Left renal pelvis (tissue), 4 donors: Measurements from ENCODE around the gene RNF212. TPM values are rescaled to one million over a fixed set of nuclear protein-coding genes. Genes with fewer than 3 reads are reported as not detected.
"Not testable (repeated sequence)": the region's sequence is repeated elsewhere in the genome, so short reads cannot be mapped to it uniquely, and the experiment has no call there.

Experiments used
- DNase-seq, 4 donors: peaks; one replicate each; pipeline ENCODE4 v3.0.0-alpha.2; 2013; ENCODE audit warnings: low read depth in 4 of 4, low spot score in 3 of 4
- polyA plus RNA-seq, 4 donors: library from polyadenylated mRNA; unstranded; fragments of 120-200 nt; gene quantifications; one replicate each; pipeline ENCODE4 v1.2.1, GENCODE V29; 2013; ENCODE audit not compliant: insufficient read length in 4 of 4

RNF212 gene
- 10 to 100 TPM; 10.5 to 19.2 (median 15.8) TPM for polyA plus RNA-seq

- DNase-seq: no peak
Observed at GRCh38 chr4:1113311-1114009, at the start of gene RNF212. RNF212 (minus strand) TSS chr4:1113564; CDS start chr4:1113464, 100 bp downstream.

- no peak for DNase-seq
Observed at GRCh38 chr4:1160351-1160750, 47.0 kb upstream of the RNF212 start.

- DNase-seq: no peak
Observed at GRCh38 chr4:1156069-1156468, 42.7 kb upstream of the RNF212 start.

- no peak for DNase-seq
Observed at GRCh38 chr4:1155314-1155713, 42.0 kb upstream of the RNF212 start.

GRCh38 chr4:1154523-1155182, 41.3 kb upstream of the RNF212 start:
- no peak for DNase-seq

- no peak for DNase-seq
Observed at GRCh38 chr4:1154126-1154522, 40.8 kb upstream of the RNF212 start.

GRCh38 chr4:1153567-1154090, 40.3 kb upstream of the RNF212 start:
- no peak for DNase-seq

GRCh38 chr4:1152290-1152689, 38.9 kb upstream of the RNF212 start:
- no peak for DNase-seq

GRCh38 chr4:1151541-1151940, 38.2 kb upstream of the RNF212 start:
- no peak for DNase-seq

GRCh38 chr4:1150875-1151274, 37.5 kb upstream of the RNF212 start:
- no peak for DNase-seq

GRCh38 chr4:1139860-1140259, 26.5 kb upstream of the RNF212 start:
- DNase-seq: no peak

- DNase-seq: no peak
Observed at GRCh38 chr4:1137850-1138249, 24.5 kb upstream of the RNF212 start.

- no peak for DNase-seq
Observed at GRCh38 chr4:1137063-1137776, 23.9 kb upstream of the RNF212 start.

GRCh38 chr4:1136048-1136447, 22.7 kb upstream of the RNF212 start:
- no peak for DNase-seq

- DNase-seq: no peak
Observed at GRCh38 chr4:1133033-1133432, 19.7 kb upstream of the RNF212 start.

- DNase-seq: peak in 2 of 4 donors; percentile 48 to 61
Observed at GRCh38 chr4:1130316-1131186, 17.2 kb upstream of the RNF212 start.

- no peak for DNase-seq
Observed at GRCh38 chr4:1126506-1126905, 13.1 kb upstream of the RNF212 start.

- DNase-seq: not testable (repeated sequence)
Observed at GRCh38 chr4:1125466-1125865, 12.1 kb upstream of the RNF212 start.

GRCh38 chr4:1124818-1125217, 11.5 kb upstream of the RNF212 start:
- no peak for DNase-seq

GRCh38 chr4:1122505-1122904, 9.1 kb upstream of the RNF212 start:
- no peak for DNase-seq
